IMR-90 (cell line): ENCODE results near the gene TENT5C. TPM values are rescaled to one million over a fixed set of nuclear protein-coding genes. Genes with fewer than 3 reads are reported as not detected.

Experiments
- ATAC-seq: fragments of 200-7000 bp; cut with Tn5 transposase; 2 replicates; pipeline ENCODE4 v1.9.1; 2020; ENCODE audit warnings: low read depth, mild to moderate bottlenecking, moderate library complexity
- BruUV-seq: library from RNA; stranded (reverse); fragments of 400-500 nt; replicated peaks from 2 replicates; lab custom pipeline; 2021; lab: Mats Ljungman, UMichigan
- CTCF ChIA-PET: fragments of 300-600 bp; formaldehyde crosslinking; extraction: SDS; loops from one replicate; lab custom pipeline; 2021; ENCODE audit warnings: antibody characterized with exemption; lab: Yijun Ruan, JAX
- POLR2A ChIA-PET: fragments of 300-600 bp; sonication (Branson Sonifier 250); formaldehyde crosslinking; loops from one replicate; lab custom pipeline; 2022; ENCODE audit warnings: antibody characterized with exemption; ENCODE audit not compliant: unreplicated experiment; lab: Charles Lee
- DNase-seq: peaks from one replicate; pipeline ENCODE4 v3.0.0; 2013
- H2AFZ ChIP-seq: replicated peaks from 2 replicates; pipeline ENCODE3; 2013; ENCODE audit warnings: low read length, mild to moderate bottlenecking; ENCODE audit not compliant: poor library complexity
- H2AK5ac ChIP-seq: 2 replicates; pipeline ENCODE4 v1.6.1; 2013; ENCODE audit warnings: low read depth, low read length, inconsistent platforms
- H2AK9ac ChIP-seq: replicated peaks from 2 replicates; pipeline ENCODE3; 2013; ENCODE audit warnings: mild to moderate bottlenecking, low read depth, low read length, moderate library complexity; ENCODE audit not compliant: poor library complexity
- H2BK120ac ChIP-seq: 2 replicates; pipeline ENCODE4 v1.6.1; 2013; ENCODE audit warnings: low read depth, low read length, inconsistent platforms
- H2BK15ac ChIP-seq: 3 replicates; pipeline ENCODE4 v1.6.1; 2013; ENCODE audit warnings: low read depth, low read length, inconsistent platforms
- H2BK20ac ChIP-seq: 2 replicates; pipeline ENCODE4 v1.6.1; 2013; ENCODE audit warnings: low read depth, mild to moderate bottlenecking, inconsistent platforms, low read length, moderate library complexity
- H2BK5ac ChIP-seq: 2 replicates; pipeline ENCODE4 v1.6.1; 2013; ENCODE audit warnings: mild to moderate bottlenecking, low read depth, low read length, inconsistent platforms; ENCODE audit not compliant: poor library complexity, severe bottlenecking
- H3K14ac ChIP-seq: replicated peaks from 2 replicates; pipeline ENCODE4 v1.6.1; 2013; ENCODE audit warnings: low read depth, low read length, inconsistent platforms
- H3K18ac ChIP-seq: 2 replicates; pipeline ENCODE4 v1.6.1; 2013; ENCODE audit warnings: low read depth, low read length, control low read depth
- H3K23ac ChIP-seq: 2 replicates; pipeline ENCODE4 v1.6.1; 2013; ENCODE audit warnings: low read depth, low read length, inconsistent platforms
- H3K27ac ChIP-seq: 2 replicates; pipeline ENCODE4 v1.5.1; 2013; ENCODE audit warnings: mild to moderate bottlenecking, control low read depth, low read length; ENCODE audit not compliant: insufficient read depth
- H3K27me3 ChIP-seq: 2 replicates; pipeline ENCODE4 v1.6.1; 2013; ENCODE audit warnings: low read length; ENCODE audit not compliant: control insufficient read depth, insufficient read depth
- H3K36me3 ChIP-seq: 2 replicates; pipeline ENCODE4 v1.6.1; 2013; ENCODE audit warnings: low read length, mixed read lengths; ENCODE audit not compliant: control insufficient read depth, insufficient read depth
- H3K4ac ChIP-seq: 2 replicates; pipeline ENCODE4 v1.6.1; 2013; ENCODE audit warnings: low read depth, low read length, inconsistent platforms
- H3K4me1 ChIP-seq: 2 replicates; pipeline ENCODE4 v1.6.1; 2013; ENCODE audit warnings: low read length, mixed read lengths; ENCODE audit not compliant: control insufficient read depth, insufficient read depth
- H3K4me2 ChIP-seq: 2 replicates; pipeline ENCODE4 v1.6.1; 2013; ENCODE audit warnings: low read depth, mild to moderate bottlenecking, control low read depth, low read length, moderate library complexity
- H3K4me3 ChIP-seq: 2 replicates; pipeline ENCODE4 v1.5.1; 2013; ENCODE audit warnings: low read depth, mild to moderate bottlenecking, control low read depth, low read length, moderate library complexity; ENCODE audit not compliant: insufficient read depth
- H3K56ac ChIP-seq: 2 replicates; pipeline ENCODE4 v1.6.1; 2013; ENCODE audit warnings: low read length, inconsistent platforms; ENCODE audit not compliant: insufficient read depth; ENCODE audit errors: extremely low read depth
- H3K79me1 ChIP-seq, 2 experiments: 2 replicates each; pipeline ENCODE4 v1.6.1; 2013; ENCODE audit warnings: low read length in 2 of 2, inconsistent platforms in 1 of 2, low read depth in 1 of 2
- H3K9ac ChIP-seq: 2 replicates; pipeline ENCODE4 v1.6.1; 2013; ENCODE audit warnings: low read depth, low read length, control low read depth
- H3K9me1 ChIP-seq: 2 replicates; pipeline ENCODE4 v1.6.1; 2013; ENCODE audit warnings: low read length, inconsistent platforms; ENCODE audit not compliant: insufficient read depth
- H3K9me3 ChIP-seq: 2 replicates; pipeline ENCODE4 v1.6.1; 2013; ENCODE audit warnings: low read length; ENCODE audit not compliant: control insufficient read depth, insufficient read depth
- H4K20me1 ChIP-seq: 2 replicates; pipeline ENCODE4 v1.6.1; 2013; ENCODE audit warnings: low read length, inconsistent platforms; ENCODE audit not compliant: insufficient read depth
- H4K5ac ChIP-seq: 2 replicates; pipeline ENCODE4 v1.6.1; 2013; ENCODE audit warnings: mild to moderate bottlenecking, low read depth, low read length, control low read depth
- H4K8ac ChIP-seq, 2 experiments: 2 replicates each; pipeline ENCODE4 v1.6.1; 2013; ENCODE audit warnings: low read depth in 2 of 2, low read length in 2 of 2, control low read depth in 1 of 2, inconsistent platforms in 1 of 2
- H4K91ac ChIP-seq: 2 replicates; pipeline ENCODE4 v1.6.1; 2013; ENCODE audit warnings: low read depth, low read length, inconsistent platforms; ENCODE audit not compliant: insufficient read depth
- BHLHE40 ChIP-seq: fragments of 150-350 bp; IDR thresholded peaks from 2 replicates; pipeline ENCODE4 v1.6.1; 2016; ENCODE audit warnings: mild to moderate bottlenecking, low read depth, low read length
- CEBPB ChIP-seq: IDR thresholded peaks from 2 replicates; pipeline ENCODE4 v1.6.1; 2012; ENCODE audit warnings: low read depth, low read length, improper control_type of control experiment
- CHD1 ChIP-seq: IDR thresholded peaks from 2 replicates; pipeline ENCODE4 v1.6.1; 2012; ENCODE audit warnings: low read depth, low read length, improper control_type of control experiment
- CTCF ChIP-seq: conservative IDR thresholded peaks from 2 replicates; pipeline ENCODE4 v1.5.1; 2012; ENCODE audit warnings: mild to moderate bottlenecking, low read depth, low read length, improper control_type of control experiment
- ELK1 ChIP-seq: fragments of 150-350 bp; IDR thresholded peaks from 2 replicates; pipeline ENCODE4 v1.6.1; 2016; ENCODE audit warnings: low read depth, mild to moderate bottlenecking, low read length, moderate library complexity, borderline replicate concordance
- FOS ChIP-seq: fragments of 150-350 bp; IDR thresholded peaks from 2 replicates; pipeline ENCODE4 v1.6.1; 2016; ENCODE audit warnings: low read depth, low read length
- MAFK ChIP-seq: IDR thresholded peaks from 2 replicates; pipeline ENCODE4 v1.6.1; 2012; ENCODE audit warnings: low read depth, low read length, improper control_type of control experiment
- MAZ ChIP-seq: IDR thresholded peaks from 2 replicates; pipeline ENCODE4 v1.6.1; 2012; ENCODE audit warnings: low read depth, mild to moderate bottlenecking, low read length, improper control_type of control experiment, moderate library complexity, borderline replicate concordance
- MXI1 ChIP-seq: IDR thresholded peaks from 2 replicates; pipeline ENCODE4 v1.6.1; 2012; ENCODE audit warnings: low read depth, mild to moderate bottlenecking, low read length, moderate library complexity, borderline replicate concordance
- NFE2L2 ChIP-seq: fragments of 150-350 bp; IDR thresholded peaks from 2 replicates; pipeline ENCODE4 v1.6.1; 2016; ENCODE audit warnings: low read depth, mild to moderate bottlenecking, low read length
- POLR2A ChIP-seq: IDR thresholded peaks from 2 replicates; pipeline ENCODE4 v1.6.1; 2012; ENCODE audit warnings: mild to moderate bottlenecking, low read depth, low read length
- RAD21 ChIP-seq: IDR thresholded peaks from 2 replicates; pipeline ENCODE4 v1.6.1; 2012; ENCODE audit warnings: low read length, improper control_type of control experiment
- RCOR1 ChIP-seq: IDR thresholded peaks from 2 replicates; pipeline ENCODE4 v1.6.1; 2012; ENCODE audit warnings: mild to moderate bottlenecking, low read length, improper control_type of control experiment; ENCODE audit not compliant: insufficient replicate concordance
- RFX5 ChIP-seq: IDR thresholded peaks from 2 replicates; pipeline ENCODE4 v1.8.0; 2012; ENCODE audit warnings: low read depth, mild to moderate bottlenecking, low read length, moderate library complexity
- SMC3 ChIP-seq: fragments of 150-350 bp; IDR thresholded peaks from 2 replicates; pipeline ENCODE4 v1.6.1; 2016; ENCODE audit warnings: low read depth, mild to moderate bottlenecking, antibody characterized with exemption, low read length, moderate library complexity
- USF2 ChIP-seq: fragments of 150-350 bp; IDR thresholded peaks from 2 replicates; pipeline ENCODE4 v1.6.1; 2017; ENCODE audit warnings: mild to moderate bottlenecking, antibody characterized with exemption, low read length, low read depth
- WGBS, 2 experiments: methylation state at CpG; one replicate each; pipeline versions ENCODE4 v1.1.5 to v1.1.7; 2013; ENCODE audit warnings: missing lambda C conversion rate in 2 of 2; ENCODE audit not compliant: insufficient read length in 1 of 2; ENCODE audit errors: extremely low coverage in 2 of 2; 5-methylcytosine and 5-hydroxymethylcytosine counted together
- dilution Hi-C: fragments of 300-500 bp; cut with HindIII; formaldehyde crosslinking; loops from one replicate; pipeline ENCODE4 v1.14.3; 2018; ENCODE audit warnings: low sequenced_read_pairs; ENCODE audit not compliant: unreplicated experiment
- in situ Hi-C: fragments of 300-500 bp; cut with MboI; formaldehyde crosslinking; loops from 3 replicates; pipeline ENCODE4 v1.14.3; 2019; ENCODE audit warnings: low sequenced_read_pairs, inconsistent platforms, mixed read lengths
- intact Hi-C: fragments of 100-400 bp; cut with micrococcal nuclease; formaldehyde crosslinking; loops from 2 replicates; pipeline ENCODE4 v1.10.0; 2022
- polyA plus RNA-seq, 3 experiments: library from polyadenylated mRNA; depleted of rRNA; stranded (reverse); fragments of >200 nt; gene quantifications; 2 replicates each; pipeline ENCODE4 v1.2.3, GENCODE V29; 2012; ENCODE audit warnings: low replicate concordance in 1 of 3
- total RNA-seq: library from RNA; depleted of rRNA; stranded (reverse); fragments of >200 nt; gene quantifications from 2 replicates; pipeline ENCODE4 v1.2.3, GENCODE V29; 2012

TENT5C gene
- total and polyA plus RNA-seq, 2 of the 4 experiments (the other 2 are of a cell fraction) = 1.5 to 4.1 TPM

DNA sequence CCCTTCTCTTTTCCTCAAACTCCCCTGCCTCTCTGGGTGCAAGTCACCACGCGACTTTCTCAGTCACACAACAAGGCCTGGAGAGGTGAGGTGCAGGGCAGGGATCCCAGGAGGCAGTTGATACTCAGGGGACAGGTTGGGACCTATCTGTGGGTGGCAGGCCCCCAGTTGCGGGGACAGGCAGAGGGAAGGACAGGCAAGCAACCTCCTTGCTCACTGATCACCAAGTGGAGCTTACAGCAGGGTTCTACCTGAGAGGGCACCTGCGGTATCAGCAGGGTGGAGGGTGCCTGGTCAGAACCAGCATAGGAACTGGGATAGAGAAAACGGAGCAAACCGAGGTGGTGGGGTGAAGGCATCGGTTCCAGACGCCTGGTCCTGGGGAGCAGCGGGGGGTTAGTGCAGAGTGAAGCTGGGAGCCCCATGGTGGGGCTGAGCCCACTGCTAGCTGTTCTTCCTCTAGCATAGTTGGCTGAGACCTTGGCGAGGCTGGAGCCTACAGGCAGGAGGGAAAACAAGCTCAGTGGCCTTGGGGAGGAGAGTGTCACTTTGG is 24.4 kb upstream of the TENT5C start:
- no peak overlapping the region for H3K4ac ChIP-seq
- no peak overlapping the region for H4K8ac ChIP-seq
- no peak overlapping the region for H2AK9ac ChIP-seq
- no peak overlapping the region for H3K4me2 ChIP-seq
- intact Hi-C loops (no loop called here), dilution Hi-C loops (no loop called here), in situ Hi-C loops (no loop called here)
- no peaks in the 10 kb centered on the region for H3K79me1 ChIP-seq
- no CpG with 5 or more reads among the region's 10 CpGs for WGBS, 2 experiments
- no peak overlapping the region for H3K9ac ChIP-seq
- ChIA-PET CTCF (interaction anchor here (0.5 kb wide), 1 partner anchor 22 kb away, joined by 6 read pairs; no protein-coding TSS in a partner anchor), POLR2A (no interaction called here)
- no peak overlapping the region for H2BK120ac ChIP-seq
- no peak overlapping the region for H3K27ac ChIP-seq
- no peak overlapping the region for H3K56ac ChIP-seq
- no peak overlapping the region for H2BK15ac ChIP-seq
- no peak overlapping the region for H2AK5ac ChIP-seq
- no peaks in the 10 kb centered on the region for H3K4me1 ChIP-seq
- BruUV-seq = no TSS peak
- ATAC-seq (no peak), DNase-seq (no peak)
- H2AFZ ChIP-seq = no peak overlapping the region
- no peak overlapping the region for H4K5ac ChIP-seq
- no peak overlapping the region for H2BK20ac ChIP-seq
- H4K91ac ChIP-seq = no peak overlapping the region
- no peaks in the 10 kb centered on the region for H3K9me3 ChIP-seq
- no peak for TF ChIP-seq CHD1
- no peak for TF ChIP-seq RFX5
- TF ChIP-seq MAFK = no peak
- no peak for TF ChIP-seq ELK1
- no peak for TF ChIP-seq MAZ
- TF ChIP-seq CEBPB = no peak
- no peak for TF ChIP-seq RAD21
- TF ChIP-seq USF2 = no peak
- TF ChIP-seq SMC3 = no peak
- no peak for TF ChIP-seq MXI1
- TF ChIP-seq FOS = no peak
- no peak for TF ChIP-seq NFE2L2
- no peak for TF ChIP-seq BHLHE40
- no peak for TF ChIP-seq RCOR1
- TF ChIP-seq POLR2A = no peak
- no peak for TF ChIP-seq CTCF
- H3K14ac ChIP-seq = no peak overlapping the region
- H3K27me3 ChIP-seq = peaks cover 2% of the 10 kb centered on the region; the same call in 1 of the 2 replicates
- no peak overlapping the region for H3K23ac ChIP-seq
- no peak overlapping the region for H3K4me3 ChIP-seq
- no peaks in the 10 kb centered on the region for H3K9me1 ChIP-seq
- H2BK5ac ChIP-seq = no peak overlapping the region
- no peaks in the 10 kb centered on the region for H3K36me3 ChIP-seq
- no peaks in the 10 kb centered on the region for H4K20me1 ChIP-seq
- no peak overlapping the region for H3K18ac ChIP-seq
